IMR-90 (cell line): Measurements from ENCODE around the gene AFG1L. TPM values are rescaled to one million over a fixed set of nuclear protein-coding genes. Genes with fewer than 3 reads are reported as not detected.

Source experiments
- ATAC-seq: fragments of 200-7000 bp; cut with Tn5 transposase; 2 replicates; pipeline ENCODE4 v1.9.1; 2020; ENCODE audit warnings: low read depth, mild to moderate bottlenecking, moderate library complexity
- BruUV-seq: library from RNA; stranded (reverse); fragments of 400-500 nt; replicated peaks from 2 replicates; lab custom pipeline; 2021; lab: Mats Ljungman, UMichigan
- CTCF ChIA-PET: fragments of 300-600 bp; formaldehyde crosslinking; extraction: SDS; loops from one replicate; lab custom pipeline; 2021; ENCODE audit warnings: antibody characterized with exemption; lab: Yijun Ruan, JAX
- POLR2A ChIA-PET: fragments of 300-600 bp; sonication (Branson Sonifier 250); formaldehyde crosslinking; loops from one replicate; lab custom pipeline; 2022; ENCODE audit warnings: antibody characterized with exemption; ENCODE audit not compliant: unreplicated experiment; lab: Charles Lee
- DNase-seq: peaks from one replicate; pipeline ENCODE4 v3.0.0; 2013
- H2AFZ ChIP-seq: replicated peaks from 2 replicates; pipeline ENCODE3; 2013; ENCODE audit warnings: low read length, mild to moderate bottlenecking; ENCODE audit not compliant: poor library complexity
- H2AK5ac ChIP-seq: 2 replicates; pipeline ENCODE4 v1.6.1; 2013; ENCODE audit warnings: low read depth, low read length, inconsistent platforms
- H2AK9ac ChIP-seq: replicated peaks from 2 replicates; pipeline ENCODE3; 2013; ENCODE audit warnings: mild to moderate bottlenecking, low read depth, low read length, moderate library complexity; ENCODE audit not compliant: poor library complexity
- H2BK120ac ChIP-seq: 2 replicates; pipeline ENCODE4 v1.6.1; 2013; ENCODE audit warnings: low read depth, low read length, inconsistent platforms
- H2BK15ac ChIP-seq: 3 replicates; pipeline ENCODE4 v1.6.1; 2013; ENCODE audit warnings: low read depth, low read length, inconsistent platforms
- H2BK20ac ChIP-seq: 2 replicates; pipeline ENCODE4 v1.6.1; 2013; ENCODE audit warnings: low read depth, mild to moderate bottlenecking, inconsistent platforms, low read length, moderate library complexity
- H2BK5ac ChIP-seq: 2 replicates; pipeline ENCODE4 v1.6.1; 2013; ENCODE audit warnings: mild to moderate bottlenecking, low read depth, low read length, inconsistent platforms; ENCODE audit not compliant: poor library complexity, severe bottlenecking
- H3K14ac ChIP-seq: replicated peaks from 2 replicates; pipeline ENCODE4 v1.6.1; 2013; ENCODE audit warnings: low read depth, low read length, inconsistent platforms
- H3K18ac ChIP-seq: 2 replicates; pipeline ENCODE4 v1.6.1; 2013; ENCODE audit warnings: low read depth, low read length, control low read depth
- H3K23ac ChIP-seq: 2 replicates; pipeline ENCODE4 v1.6.1; 2013; ENCODE audit warnings: low read depth, low read length, inconsistent platforms
- H3K27ac ChIP-seq: 2 replicates; pipeline ENCODE4 v1.5.1; 2013; ENCODE audit warnings: mild to moderate bottlenecking, control low read depth, low read length; ENCODE audit not compliant: insufficient read depth
- H3K27me3 ChIP-seq: 2 replicates; pipeline ENCODE4 v1.6.1; 2013; ENCODE audit warnings: low read length; ENCODE audit not compliant: control insufficient read depth, insufficient read depth
- H3K36me3 ChIP-seq: 2 replicates; pipeline ENCODE4 v1.6.1; 2013; ENCODE audit warnings: low read length, mixed read lengths; ENCODE audit not compliant: control insufficient read depth, insufficient read depth
- H3K4ac ChIP-seq: 2 replicates; pipeline ENCODE4 v1.6.1; 2013; ENCODE audit warnings: low read depth, low read length, inconsistent platforms
- H3K4me1 ChIP-seq: 2 replicates; pipeline ENCODE4 v1.6.1; 2013; ENCODE audit warnings: low read length, mixed read lengths; ENCODE audit not compliant: control insufficient read depth, insufficient read depth
- H3K4me2 ChIP-seq: 2 replicates; pipeline ENCODE4 v1.6.1; 2013; ENCODE audit warnings: low read depth, mild to moderate bottlenecking, control low read depth, low read length, moderate library complexity
- H3K4me3 ChIP-seq: 2 replicates; pipeline ENCODE4 v1.5.1; 2013; ENCODE audit warnings: low read depth, mild to moderate bottlenecking, control low read depth, low read length, moderate library complexity; ENCODE audit not compliant: insufficient read depth
- H3K56ac ChIP-seq: 2 replicates; pipeline ENCODE4 v1.6.1; 2013; ENCODE audit warnings: low read length, inconsistent platforms; ENCODE audit not compliant: insufficient read depth; ENCODE audit errors: extremely low read depth
- H3K79me1 ChIP-seq, 2 experiments: 2 replicates each; pipeline ENCODE4 v1.6.1; 2013; ENCODE audit warnings: low read length in 2 of 2, inconsistent platforms in 1 of 2, low read depth in 1 of 2
- H3K9ac ChIP-seq: 2 replicates; pipeline ENCODE4 v1.6.1; 2013; ENCODE audit warnings: low read depth, low read length, control low read depth
- H3K9me1 ChIP-seq: 2 replicates; pipeline ENCODE4 v1.6.1; 2013; ENCODE audit warnings: low read length, inconsistent platforms; ENCODE audit not compliant: insufficient read depth
- H3K9me3 ChIP-seq: 2 replicates; pipeline ENCODE4 v1.6.1; 2013; ENCODE audit warnings: low read length; ENCODE audit not compliant: control insufficient read depth, insufficient read depth
- H4K20me1 ChIP-seq: 2 replicates; pipeline ENCODE4 v1.6.1; 2013; ENCODE audit warnings: low read length, inconsistent platforms; ENCODE audit not compliant: insufficient read depth
- H4K5ac ChIP-seq: 2 replicates; pipeline ENCODE4 v1.6.1; 2013; ENCODE audit warnings: mild to moderate bottlenecking, low read depth, low read length, control low read depth
- H4K8ac ChIP-seq, 2 experiments: 2 replicates each; pipeline ENCODE4 v1.6.1; 2013; ENCODE audit warnings: low read depth in 2 of 2, low read length in 2 of 2, control low read depth in 1 of 2, inconsistent platforms in 1 of 2
- H4K91ac ChIP-seq: 2 replicates; pipeline ENCODE4 v1.6.1; 2013; ENCODE audit warnings: low read depth, low read length, inconsistent platforms; ENCODE audit not compliant: insufficient read depth
- BHLHE40 ChIP-seq: fragments of 150-350 bp; IDR thresholded peaks from 2 replicates; pipeline ENCODE4 v1.6.1; 2016; ENCODE audit warnings: mild to moderate bottlenecking, low read depth, low read length
- CEBPB ChIP-seq: IDR thresholded peaks from 2 replicates; pipeline ENCODE4 v1.6.1; 2012; ENCODE audit warnings: low read depth, low read length, improper control_type of control experiment
- ELK1 ChIP-seq: fragments of 150-350 bp; IDR thresholded peaks from 2 replicates; pipeline ENCODE4 v1.6.1; 2016; ENCODE audit warnings: low read depth, mild to moderate bottlenecking, low read length, moderate library complexity, borderline replicate concordance
- RAD21 ChIP-seq: IDR thresholded peaks from 2 replicates; pipeline ENCODE4 v1.6.1; 2012; ENCODE audit warnings: low read length, improper control_type of control experiment
- RFX5 ChIP-seq: IDR thresholded peaks from 2 replicates; pipeline ENCODE4 v1.8.0; 2012; ENCODE audit warnings: low read depth, mild to moderate bottlenecking, low read length, moderate library complexity
- dilution Hi-C: fragments of 300-500 bp; cut with HindIII; formaldehyde crosslinking; loops from one replicate; pipeline ENCODE4 v1.14.3; 2018; ENCODE audit warnings: low sequenced_read_pairs; ENCODE audit not compliant: unreplicated experiment
- in situ Hi-C: fragments of 300-500 bp; cut with MboI; formaldehyde crosslinking; loops from 3 replicates; pipeline ENCODE4 v1.14.3; 2019; ENCODE audit warnings: low sequenced_read_pairs, inconsistent platforms, mixed read lengths
- intact Hi-C: fragments of 100-400 bp; cut with micrococcal nuclease; formaldehyde crosslinking; loops from 2 replicates; pipeline ENCODE4 v1.10.0; 2022
- polyA plus RNA-seq, 3 experiments: library from polyadenylated mRNA; depleted of rRNA; stranded (reverse); fragments of >200 nt; gene quantifications; 2 replicates each; pipeline ENCODE4 v1.2.3, GENCODE V29; 2012; ENCODE audit warnings: low replicate concordance in 1 of 3
- total RNA-seq: library from RNA; depleted of rRNA; stranded (reverse); fragments of >200 nt; gene quantifications from 2 replicates; pipeline ENCODE4 v1.2.3, GENCODE V29; 2012
- TF ChIP-seq, protein P1 (sequence below): conservative IDR thresholded peaks from 2 replicates; pipeline ENCODE4 v1.5.1; 2012; ENCODE audit warnings: mild to moderate bottlenecking, low read depth, low read length, improper control_type of control experiment

The AFG1L gene
- total and polyA plus RNA-seq, 2 of the 4 experiments (the other 2 are of a cell fraction) = 1.0 to 2.0 TPM

- H3K9ac ChIP-seq = no peak overlapping the region
- H2AK9ac ChIP-seq = no peak overlapping the region
- H2BK5ac ChIP-seq = no peak overlapping the region
- no peaks in the 10 kb centered on the region for H3K4me1 ChIP-seq
- CTCF ChIA-PET = no interaction called here
- H2BK120ac ChIP-seq = no peak overlapping the region
- no peak overlapping the region for H3K27ac ChIP-seq
- dilution Hi-C loops (no loop called here), intact Hi-C loops (no loop called here), in situ Hi-C loops (no loop called here)
- H3K18ac ChIP-seq = no peak overlapping the region
- no peak overlapping the region for H3K4ac ChIP-seq
- H3K56ac ChIP-seq = no peak overlapping the region
- TF ChIP-seq BHLHE40 = no peak
- no peak for TF ChIP-seq ELK1
- no peak for TF ChIP-seq RFX5
- TF ChIP-seq RAD21 = no peak
- TF ChIP-seq CEBPB = peak; percentile 57
- TF ChIP-seq, protein P1, sequence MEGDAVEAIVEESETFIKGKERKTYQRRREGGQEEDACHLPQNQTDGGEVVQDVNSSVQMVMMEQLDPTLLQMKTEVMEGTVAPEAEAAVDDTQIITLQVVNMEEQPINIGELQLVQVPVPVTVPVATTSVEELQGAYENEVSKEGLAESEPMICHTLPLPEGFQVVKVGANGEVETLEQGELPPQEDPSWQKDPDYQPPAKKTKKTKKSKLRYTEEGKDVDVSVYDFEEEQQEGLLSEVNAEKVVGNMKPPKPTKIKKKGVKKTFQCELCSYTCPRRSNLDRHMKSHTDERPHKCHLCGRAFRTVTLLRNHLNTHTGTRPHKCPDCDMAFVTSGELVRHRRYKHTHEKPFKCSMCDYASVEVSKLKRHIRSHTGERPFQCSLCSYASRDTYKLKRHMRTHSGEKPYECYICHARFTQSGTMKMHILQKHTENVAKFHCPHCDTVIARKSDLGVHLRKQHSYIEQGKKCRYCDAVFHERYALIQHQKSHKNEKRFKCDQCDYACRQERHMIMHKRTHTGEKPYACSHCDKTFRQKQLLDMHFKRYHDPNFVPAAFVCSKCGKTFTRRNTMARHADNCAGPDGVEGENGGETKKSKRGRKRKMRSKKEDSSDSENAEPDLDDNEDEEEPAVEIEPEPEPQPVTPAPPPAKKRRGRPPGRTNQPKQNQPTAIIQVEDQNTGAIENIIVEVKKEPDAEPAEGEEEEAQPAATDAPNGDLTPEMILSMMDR = no peak
- no peaks in the 10 kb centered on the region for H3K36me3 ChIP-seq
- DNase-seq = no peak
- no peak overlapping the region for H4K91ac ChIP-seq
- H2BK20ac ChIP-seq = no peak overlapping the region
- no peaks in the 10 kb centered on the region for H3K27me3 ChIP-seq
- no peaks in the 10 kb centered on the region for H3K9me3 ChIP-seq
- BruUV-seq = no TSS peak
- no peak overlapping the region for H3K14ac ChIP-seq
- no peak overlapping the region for H3K4me2 ChIP-seq
- H4K8ac ChIP-seq = no peak overlapping the region
- H2BK15ac ChIP-seq = no peak overlapping the region
- no peak overlapping the region for H3K23ac ChIP-seq
- no peak for ATAC-seq
- POLR2A ChIA-PET = no interaction called here
- H2AFZ ChIP-seq = no peak overlapping the region
- no peak overlapping the region for H3K4me3 ChIP-seq
- H2AK5ac ChIP-seq = no peak overlapping the region
- H3K79me1 ChIP-seq = no peaks in the 10 kb centered on the region
- H4K5ac ChIP-seq = no peak overlapping the region
- no peaks in the 10 kb centered on the region for H4K20me1 ChIP-seq
- 0 out of 2 replicates have a peak, but pooled peaks cover 4% of the 10 kb centered on the region for H3K9me1 ChIP-seq
These were observed 70.6 kb downstream of the AFG1L start for GRCh38 chr6:108365478-108365877.
